HepG2 (cell line): Measurements from ENCODE around the gene TNFRSF6B. TPM values are rescaled to one million over a fixed set of nuclear protein-coding genes. Genes with fewer than 3 reads are reported as not detected.

Source experiments
- ATAC-seq: fragments of 200-7000 bp; cut with Tn5 transposase; 3 replicates; pipeline ENCODE4 v1.9.1; 2020; ENCODE audit warnings: mild to moderate bottlenecking, moderate library complexity
- BruUV-seq: library from RNA; stranded (reverse); fragments of 400-500 nt; replicated peaks from 2 replicates; lab custom pipeline; 2021; lab: Mats Ljungman, UMichigan
- CTCF ChIA-PET: fragments of 300-600 bp; formaldehyde crosslinking; extraction: SDS; loops from one replicate; lab custom pipeline; 2021; ENCODE audit warnings: low total read pairs, inconsistent platforms, low intra/inter-chr PET ratio; lab: Yijun Ruan, JAX
- POLR2A ChIA-PET: fragments of 350-600 bp; sonication (Branson Sonifier 250); formaldehyde crosslinking; loops from one replicate; lab custom pipeline; 2020; ENCODE audit warnings: antibody characterized with exemption, inconsistent platforms; lab: Yijun Ruan, JAX
- DNase-seq: peaks from one replicate; pipeline ENCODE4 v3.0.0-alpha.2; 2015; ENCODE audit warnings: low spot score
- FAIRE-seq: peaks from 3 replicates; lab custom pipeline; 2011; peaks lifted over from hg19 to GRCh38; lab: Jason Lieb, UNC
- H2AFZ ChIP-seq: one replicate; pipeline ENCODE4 v1.6.1; 2011; ENCODE audit warnings: low read length, inconsistent platforms
- H3K27ac ChIP-seq: fragments of 300-600 bp; 3 replicates; pipeline ENCODE4 v1.8.0; 2011; ENCODE audit warnings: mixed run types, mild to moderate bottlenecking, mixed read lengths, low read length, inconsistent platforms; ENCODE audit not compliant: insufficient read depth; ENCODE audit errors: extremely low read length
- H3K27me3 ChIP-seq, 2 experiments: fragments of 200-600 bp in 1 of 2; 2 replicates in 1 of 2; 3 replicates in 1 of 2; pipeline versions ENCODE4 v1.6.0 to v1.8.0; 2011; ENCODE audit warnings: low read length in 2 of 2, mild to moderate bottlenecking in 2 of 2, moderate library complexity in 2 of 2, inconsistent platforms in 1 of 2; ENCODE audit not compliant: insufficient read depth in 2 of 2, control insufficient read depth in 1 of 2
- H3K36me3 ChIP-seq, 2 experiments: fragments of 200-600 bp in 1 of 2; replicated peaks in 1 of 2; 2 replicates in 1 of 2; 3 replicates in 1 of 2; pipeline versions ENCODE4 v1.5.1 to v1.8.0; 2011; ENCODE audit warnings: low read length in 2 of 2, inconsistent platforms in 1 of 2; ENCODE audit not compliant: insufficient read depth in 2 of 2, control insufficient read depth in 1 of 2
- H3K4me1 ChIP-seq: 2 replicates; pipeline ENCODE4 v1.5.1; 2012; ENCODE audit warnings: low read length, inconsistent platforms; ENCODE audit not compliant: insufficient read depth
- H3K4me2 ChIP-seq: 2 replicates; pipeline ENCODE4 v1.6.0; 2011; ENCODE audit warnings: low read depth, low read length, inconsistent platforms
- H3K4me3 ChIP-seq, 3 experiments: fragments of 200-600 bp in 1 of 3; sonication (generic), shearing (Covaris generic) in 1 of 3; replicated peaks in 1 of 3; 2 replicates each; pipeline ENCODE4 v1.5.1; 2011 to 2016; ENCODE audit warnings: low read length in 3 of 3, inconsistent platforms in 2 of 3, low read depth in 2 of 3, mild to moderate bottlenecking in 2 of 3, control low read depth in 1 of 3, mixed read lengths in 1 of 3; ENCODE audit not compliant: insufficient read depth in 1 of 3
- H3K79me2 ChIP-seq: one replicate; pipeline ENCODE4 v1.6.1; 2011; ENCODE audit warnings: low read length, inconsistent platforms; ENCODE audit not compliant: insufficient read depth
- H3K9ac ChIP-seq: 2 replicates; pipeline ENCODE4 v1.6.0; 2011; ENCODE audit warnings: mild to moderate bottlenecking, low read depth, low read length, inconsistent platforms; ENCODE audit not compliant: insufficient read depth
- H3K9me3 ChIP-seq: 2 replicates; pipeline ENCODE4 v1.5.1; 2012; ENCODE audit warnings: mild to moderate bottlenecking, low read length
- H4K20me1 ChIP-seq: 2 replicates; pipeline ENCODE4 v1.6.0; 2011; ENCODE audit warnings: inconsistent platforms, mild to moderate bottlenecking, low read length, moderate library complexity; ENCODE audit not compliant: insufficient read depth
- ATM ChIP-seq: fragments of 450-650 bp; IDR thresholded peaks from 2 replicates; pipeline ENCODE4 v1.7.1; 2017; ENCODE audit warnings: mild to moderate bottlenecking, borderline replicate concordance
- HOXA3 ChIP-seq: sonication (generic); formaldehyde crosslinking; IDR thresholded peaks from 2 replicates; pipeline ENCODE4 v1.5.0; 2020; ENCODE audit warnings: missing genetic modification reagents
- RBM39 ChIP-seq: fragments of 200-400 bp; formaldehyde crosslinking; IDR thresholded peaks from one replicate; pipeline ENCODE4 v1.6.1; 2018; ENCODE audit warnings: antibody characterized with exemption, mild to moderate bottlenecking, low read depth, low read length; ENCODE audit not compliant: poor library complexity, severe bottlenecking
- TEAD3 ChIP-seq: optimal IDR thresholded peaks from 2 replicates; pipeline ENCODE3; 2016; ENCODE audit warnings: borderline replicate concordance
- TP53 ChIP-seq: sonication (generic); formaldehyde crosslinking; conservative IDR thresholded peaks from 2 replicates; pipeline ENCODE4 v1.4.0; 2020; ENCODE audit warnings: missing genetic modification reagents
- ZBTB7B ChIP-seq: sonication (generic); formaldehyde crosslinking; IDR thresholded peaks from 2 replicates; pipeline ENCODE4 v1.4.0; 2020; ENCODE audit warnings: missing genetic modification reagents
- ZFYVE20 ChIP-seq: sonication (generic); formaldehyde crosslinking; IDR thresholded peaks from 2 replicates; pipeline ENCODE4 v1.8.0; 2023; ENCODE audit warnings: low read depth, mild to moderate bottlenecking, moderate library complexity, missing genetic modification reagents, borderline replicate concordance
- ZMYM2 ChIP-seq: sonication (generic); formaldehyde crosslinking; IDR thresholded peaks from 2 replicates; pipeline ENCODE4 v1.8.0; 2022; ENCODE audit warnings: mild to moderate bottlenecking, missing genetic modification reagents
- ZNF224 ChIP-seq: sonication (generic); formaldehyde crosslinking; IDR thresholded peaks from 2 replicates; pipeline ENCODE4 v1.5.0; 2020; ENCODE audit warnings: mild to moderate bottlenecking, missing genetic modification reagents
- ZNF235 ChIP-seq: sonication (generic); formaldehyde crosslinking; IDR thresholded peaks from 2 replicates; pipeline ENCODE4 v1.8.1; 2023; ENCODE audit warnings: mild to moderate bottlenecking, missing genetic modification reagents, borderline replicate concordance
- ZNF589 ChIP-seq: sonication (generic); formaldehyde crosslinking; conservative IDR thresholded peaks from 2 replicates; pipeline ENCODE4 v1.8.0; 2022; ENCODE audit warnings: mild to moderate bottlenecking, moderate library complexity, missing genetic modification reagents
- ZNF841 ChIP-seq: sonication (generic); formaldehyde crosslinking; IDR thresholded peaks from 2 replicates; pipeline ENCODE4 v1.8.1; 2023; ENCODE audit warnings: missing genetic modification reagents, borderline replicate concordance
- WGBS: methylation state at CpG from one replicate; pipeline ENCODE4 v1.1.6; 2017; ENCODE audit warnings: low lambda C conversion rate; 5-methylcytosine and 5-hydroxymethylcytosine counted together
- in situ Hi-C: cut with HindIII; loops from 2 replicates; pipeline ENCODE4 v1.10.0; 2017; ENCODE audit warnings: low pct_unique_long_range_greater_than_20kb; ENCODE audit not compliant: extremely low pct_ligation_motif_present
- intact Hi-C: fragments of 100-400 bp; cut with micrococcal nuclease; formaldehyde crosslinking; loops from one replicate; pipeline ENCODE4 v1.10.0; 2022; ENCODE audit not compliant: unreplicated experiment
- polyA plus RNA-seq, 8 experiments: library from polyadenylated mRNA; depleted of rRNA in 3 of 8; stranded (reverse) in 7 of 8; unstranded in 1 of 8; fragments of >200 nt; fragmentation: Illumina TruSeq in 4 of 8; extraction: Trizol in 4 of 8; gene quantifications; 2 replicates each; pipeline versions ENCODE4 v1.2.1 to v1.2.3, GENCODE V29; 2011 to 2016; ENCODE audit warnings: low read depth in 4 of 8, missing spikeins in 1 of 8, mixed read lengths in 1 of 8; ENCODE audit not compliant: insufficient read depth in 1 of 8
- total RNA-seq, 5 experiments: library from RNA; depleted of rRNA; stranded (reverse); fragments of >200 nt; fragmentation: Illumina TruSeq; extraction: Trizol; gene quantifications; 2 replicates each; pipeline ENCODE4 v1.2.3, GENCODE V29; 2016; ENCODE audit warnings: low read depth in 1 of 5
- TF ChIP-seq, protein P1 (sequence below): sonication (generic); formaldehyde crosslinking; IDR thresholded peaks from 2 replicates; pipeline ENCODE4 v1.5.0; 2020; ENCODE audit warnings: mild to moderate bottlenecking, low read depth, missing genetic modification reagents, borderline replicate concordance
- TF ChIP-seq, protein P2 (sequence below): sonication (generic); formaldehyde crosslinking; IDR thresholded peaks from 2 replicates; pipeline ENCODE4 v1.9.0; 2021; ENCODE audit warnings: missing genetic modification reagents, borderline replicate concordance
- TF ChIP-seq, protein P3 (sequence below): sonication (generic); formaldehyde crosslinking; IDR thresholded peaks from 2 replicates; pipeline ENCODE4 v1.4.0; 2020; ENCODE audit warnings: missing genetic modification reagents, borderline replicate concordance

Gene TNFRSF6B
- total and polyA plus RNA-seq, 2 of the 13 experiments (the other 11 are each of a cell fraction or from before 2014, with no cell fraction given) = 0.24 TPM; not detected in 1

DNA sequence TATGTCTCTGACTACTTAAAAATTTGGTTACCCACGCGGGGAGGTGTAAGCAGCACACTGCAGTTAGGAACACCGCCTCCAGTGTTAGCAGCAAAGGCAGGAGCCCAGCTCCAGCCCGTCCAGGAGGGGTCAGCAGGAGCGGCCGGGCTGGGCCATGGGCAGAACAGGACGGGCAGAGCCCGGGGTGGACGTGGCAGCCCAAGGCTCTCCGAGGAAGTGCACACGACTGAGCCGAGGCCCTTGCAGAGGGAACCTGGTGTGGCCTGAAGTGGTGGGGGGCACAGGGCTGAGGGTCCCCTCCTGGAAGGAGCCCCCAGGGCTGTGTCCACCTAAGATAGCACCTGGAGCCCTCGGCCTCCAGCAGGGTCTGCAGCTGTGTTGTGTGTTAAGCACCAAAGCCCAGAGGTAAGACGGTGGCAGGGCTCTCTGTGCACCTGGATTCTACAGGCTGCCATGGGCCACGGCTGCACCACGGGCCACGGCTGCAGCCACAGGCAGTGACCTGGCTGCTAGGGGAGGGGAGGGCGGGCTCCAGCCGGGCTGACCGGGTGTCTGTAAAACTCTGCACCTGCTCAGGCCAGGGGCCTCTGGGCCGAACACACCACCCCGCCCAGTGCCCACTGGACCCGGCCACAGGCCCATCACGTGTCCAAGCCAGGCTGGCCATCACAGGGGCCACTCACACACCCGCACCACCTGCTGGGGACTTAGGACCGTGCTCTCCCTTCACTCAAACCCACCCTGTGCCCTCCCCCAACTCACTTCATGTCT is 49.7 kb downstream of the TNFRSF6B start (continued):
- TF ChIP-seq ZNF224 (CRISPR knock-in tag) (0 out of 2 replicates have a peak, but pooled peaks have one; percentile 56), ZNF841 (CRISPR knock-in tag) (no peak), ZMYM2 (CRISPR knock-in tag) (0 out of 2 replicates have a peak, but pooled peaks have one; percentile 31)

DNA sequence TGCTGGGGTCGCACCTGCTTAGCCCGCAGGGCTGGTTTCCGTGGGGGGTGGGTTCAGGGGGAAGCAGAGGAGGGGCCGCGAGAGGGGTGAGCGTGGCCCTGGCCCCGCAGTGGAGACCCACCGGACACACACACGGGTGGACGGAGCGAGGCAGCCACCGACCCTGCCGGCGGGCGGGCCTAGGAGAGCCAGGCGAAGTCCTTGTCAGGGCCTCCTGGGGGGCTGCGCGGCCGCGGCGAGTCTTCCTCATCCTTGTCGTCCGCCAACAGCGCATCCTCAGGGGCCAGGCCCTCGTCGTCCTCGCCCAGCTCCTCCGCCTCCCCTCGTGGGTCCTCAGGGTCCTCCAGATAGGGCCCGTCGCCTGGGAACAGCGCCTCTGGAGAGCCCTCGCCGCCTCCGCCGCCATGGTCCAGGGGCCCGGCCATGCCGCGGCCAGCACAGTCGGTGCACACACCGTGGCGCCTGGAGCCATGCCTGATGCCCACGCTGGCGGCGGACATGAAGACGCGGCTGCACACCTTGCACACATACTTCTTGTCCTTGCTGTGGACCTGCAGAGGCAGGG is 50.4 kb downstream of the TNFRSF6B start:
- Histone ChIP-seq H4K20me1 (no peaks in the 10 kb centered on the region), H3K79me2 (peaks cover 2% of the 10 kb centered on the region), H3K27ac (no peak overlapping the region), H3K4me3 (no peak overlapping the region; a peak in 1 of 6 replicates), H3K9ac (no peak overlapping the region), H3K36me3 (peaks cover 16 to 20% of the 10 kb centered on the region in 2 experiments; a peak in 4 of 5 replicates), H3K27me3 (no peaks in the 10 kb centered on the region), H3K4me2 (peak overlapping the region; percentile 16; the same call in 1 of the 2 replicates), H3K9me3 (no peaks in the 10 kb centered on the region), H3K4me1 (peaks cover 78% of the 10 kb centered on the region), H2AFZ (no peak overlapping the region)
- 92% methylated on average over 46 of the region's 47 CpGs for WGBS
- peak; percentile 1 for ATAC-seq
- ChIA-PET CTCF (no interaction called here), POLR2A (interaction anchor here (1.2 to 5.1 kb wide), 2 partner anchors 9 to 39 kb away, joined by 4 to 28 read pairs; partner anchors contain the start of genes ARFRP1, LIME1, SLC2A4RG and ZGPAT)
- no peak for DNase-seq
- no TSS peak for BruUV-seq
- FAIRE-seq = no peak
- intact Hi-C loops = loop anchor here (10.0 kb wide), 1 partner anchor 118 kb away; the partner anchor contains the start of genes ABHD16B and TPD52L2
- in situ Hi-C loops = no loop called here
- TF ChIP-seq, protein P1, sequence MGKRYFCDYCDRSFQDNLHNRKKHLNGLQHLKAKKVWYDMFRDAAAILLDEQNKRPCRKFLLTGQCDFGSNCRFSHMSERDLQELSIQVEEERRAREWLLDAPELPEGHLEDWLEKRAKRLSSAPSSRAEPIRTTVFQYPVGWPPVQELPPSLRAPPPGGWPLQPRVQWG (CRISPR knock-in tag) = no peak
- TF ChIP-seq TP53 = no peak
- no peak for TF ChIP-seq TEAD3
- no peak for TF ChIP-seq ZNF589 (CRISPR knock-in tag)
- TF ChIP-seq HOXA3 (CRISPR knock-in tag) = peak; percentile 16; the same call in 1 of the 2 replicates
- TF ChIP-seq ZBTB7B (CRISPR knock-in tag) = no peak
- TF ChIP-seq ATM = no peak
- 0 out of 2 replicates have a peak, but pooled peaks have one; percentile 49 for TF ChIP-seq ZFYVE20 (CRISPR knock-in tag)
- no peak for TF ChIP-seq ZNF235
- TF ChIP-seq, protein P2, sequence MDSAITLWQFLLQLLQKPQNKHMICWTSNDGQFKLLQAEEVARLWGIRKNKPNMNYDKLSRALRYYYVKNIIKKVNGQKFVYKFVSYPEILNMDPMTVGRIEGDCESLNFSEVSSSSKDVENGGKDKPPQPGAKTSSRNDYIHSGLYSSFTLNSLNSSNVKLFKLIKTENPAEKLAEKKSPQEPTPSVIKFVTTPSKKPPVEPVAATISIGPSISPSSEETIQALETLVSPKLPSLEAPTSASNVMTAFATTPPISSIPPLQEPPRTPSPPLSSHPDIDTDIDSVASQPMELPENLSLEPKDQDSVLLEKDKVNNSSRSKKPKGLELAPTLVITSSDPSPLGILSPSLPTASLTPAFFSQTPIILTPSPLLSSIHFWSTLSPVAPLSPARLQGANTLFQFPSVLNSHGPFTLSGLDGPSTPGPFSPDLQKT (CRISPR knock-in tag) = no peak
- TF ChIP-seq, protein P3, sequence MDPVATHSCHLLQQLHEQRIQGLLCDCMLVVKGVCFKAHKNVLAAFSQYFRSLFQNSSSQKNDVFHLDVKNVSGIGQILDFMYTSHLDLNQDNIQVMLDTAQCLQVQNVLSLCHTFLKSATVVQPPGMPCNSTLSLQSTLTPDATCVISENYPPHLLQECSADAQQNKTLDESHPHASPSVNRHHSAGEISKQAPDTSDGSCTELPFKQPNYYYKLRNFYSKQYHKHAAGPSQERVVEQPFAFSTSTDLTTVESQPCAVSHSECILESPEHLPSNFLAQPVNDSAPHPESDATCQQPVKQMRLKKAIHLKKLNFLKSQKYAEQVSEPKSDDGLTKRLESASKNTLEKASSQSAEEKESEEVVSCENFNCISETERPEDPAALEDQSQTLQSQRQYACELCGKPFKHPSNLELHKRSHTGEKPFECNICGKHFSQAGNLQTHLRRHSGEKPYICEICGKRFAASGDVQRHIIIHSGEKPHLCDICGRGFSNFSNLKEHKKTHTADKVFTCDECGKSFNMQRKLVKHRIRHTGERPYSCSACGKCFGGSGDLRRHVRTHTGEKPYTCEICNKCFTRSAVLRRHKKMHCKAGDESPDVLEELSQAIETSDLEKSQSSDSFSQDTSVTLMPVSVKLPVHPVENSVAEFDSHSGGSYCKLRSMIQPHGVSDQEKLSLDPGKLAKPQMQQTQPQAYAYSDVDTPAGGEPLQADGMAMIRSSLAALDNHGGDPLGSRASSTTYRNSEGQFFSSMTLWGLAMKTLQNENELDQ (CRISPR knock-in tag) = no peak
- TF ChIP-seq RBM39 = peak; percentile 11
